DMS153 (cell line): ENCODE results near the gene CPOX.
"Not testable (repeated sequence)": the region's sequence is repeated elsewhere in the genome, so short reads cannot be mapped to it uniquely, and the experiment has no call there.

ENCODE experiments used
- DNase-seq: peaks from one replicate; lab custom pipeline; 2025; lab: John Stamatoyannopoulos, UW

The CPOX gene

GRCh38 chr3:98561727-98562521, 31.5 kb downstream of the CPOX start:
- DNase-seq, result no peak

GRCh38 chr3:98560911-98561310, 32.5 kb downstream of the CPOX start:
- no peak for DNase-seq

- DNase-seq, result not testable (repeated sequence)
Measured at GRCh38 chr3:98559769-98560168, 33.6 kb downstream of the CPOX start.

- DNase-seq, result no peak
Measured at GRCh38 chr3:98558100-98558827, 35.1 kb downstream of the CPOX start.

GRCh38 chr3:98557324-98558010, 35.9 kb downstream of the CPOX start:
- no peak for DNase-seq

- DNase-seq, result no peak
Measured at GRCh38 chr3:98556164-98557130, 37.0 kb downstream of the CPOX start.

GRCh38 chr3:98555025-98555379, 38.4 kb downstream of the CPOX start:
- no peak for DNase-seq

GRCh38 chr3:98554580-98554979, 38.8 kb downstream of the CPOX start:
- no peak for DNase-seq

GRCh38 chr3:98553753-98554152, 39.7 kb downstream of the CPOX start:
- DNase-seq, result no peak

GRCh38 chr3:98553021-98553563, 40.3 kb downstream of the CPOX start:
- DNase-seq, result no peak

GRCh38 chr3:98552232-98553020, 41.0 kb downstream of the CPOX start:
- DNase-seq, result no peak

- no peak for DNase-seq
Measured at GRCh38 chr3:98551754-98552153, 41.7 kb downstream of the CPOX start.

- no peak for DNase-seq
Measured at GRCh38 chr3:98551236-98551635, 42.2 kb downstream of the CPOX start.

GRCh38 chr3:98550833-98551232, 42.6 kb downstream of the CPOX start:
- DNase-seq, result no peak

- no peak for DNase-seq
Measured at GRCh38 chr3:98548544-98548943, 44.9 kb downstream of the CPOX start.

- no peak for DNase-seq
Measured at GRCh38 chr3:98545940-98546339, 47.5 kb downstream of the CPOX start.

GRCh38 chr3:98542623-98543022, 50.8 kb downstream of the CPOX start:
- no peak for DNase-seq

GRCh38 chr3:98541695-98542094, 51.7 kb downstream of the CPOX start:
- no peak for DNase-seq

GRCh38 chr3:98540346-98540745, 53.1 kb downstream of the CPOX start:
- no peak for DNase-seq

GRCh38 chr3:98536456-98537017, 56.9 kb downstream of the CPOX start:
- no peak for DNase-seq
